Stomach smooth muscle (tissue), 2 donors: ENCODE results near the gene ZNF3.

Experiments
- H3K27ac ChIP-seq: one replicate; pipeline ENCODE4 v1.7.0; 2013; ENCODE audit warnings: mild to moderate bottlenecking, low read length, inconsistent platforms
- H3K27me3 ChIP-seq, 2 donors: one replicate each; pipeline ENCODE4 v1.7.0; 2013; ENCODE audit warnings: low read length in 2 of 2; ENCODE audit not compliant: insufficient read depth in 2 of 2, control insufficient read depth in 1 of 2
- H3K36me3 ChIP-seq, 2 donors: one replicate each; pipeline ENCODE4 v1.7.0; 2013; ENCODE audit warnings: low read length in 2 of 2; ENCODE audit not compliant: control insufficient read depth in 2 of 2, insufficient read depth in 2 of 2
- H3K4me1 ChIP-seq: one replicate; pipeline ENCODE4 v1.7.0; 2013; ENCODE audit warnings: low read length; ENCODE audit not compliant: control insufficient read depth, insufficient read depth
- H3K4me3 ChIP-seq, 2 donors: one replicate each; pipeline ENCODE4 v1.7.0; 2013; ENCODE audit warnings: low read length in 2 of 2
- H3K9ac ChIP-seq, 2 donors: one replicate each; pipeline ENCODE4 v1.7.0; 2013; ENCODE audit warnings: low read length in 2 of 2, mild to moderate bottlenecking in 1 of 2
- H3K9me3 ChIP-seq, 2 donors: one replicate each; pipeline ENCODE4 v1.7.0; 2013; ENCODE audit warnings: low read length in 2 of 2; ENCODE audit not compliant: control insufficient read depth in 2 of 2
- donor health status: healthy.
- donor health status: Pancreatic carcinoma.

Gene ZNF3

GRCh38 chr7:100021297-100021696 is 60.2 kb downstream of the ZNF3 start:
- Histone ChIP-seq H3K36me3 (peaks cover 19 to 22% of the 10 kb centered on the region in 2 donors), H3K9me3 (no peaks in the 10 kb centered on the region), H3K27ac (no peak overlapping the region), H3K27me3 (no peaks in the 10 kb centered on the region), H3K9ac (no peak overlapping the region), H3K4me3 (no peak overlapping the region), H3K4me1 (peaks cover 20% of the 10 kb centered on the region)
